HepG2 (cell line): ENCODE data around the gene TUT1.

Experiments
- CHD2 ChIP-seq: IDR thresholded peaks from 2 replicates; pipeline ENCODE4 v1.6.1; 2011; ENCODE audit warnings: low read depth, low read length, improper control_type of control experiment
- CREM ChIP-seq, 2 experiments: sonication (generic) in 1 of 2; formaldehyde crosslinking in 1 of 2; IDR thresholded peaks; 2 replicates each; pipeline versions ENCODE4 v1.4.0 to v1.6.1; 2016 to 2020; ENCODE audit warnings: antibody characterized with exemption in 1 of 2, mild to moderate bottlenecking in 1 of 2, missing genetic modification reagents in 1 of 2
- NR2C2 ChIP-seq: sonication (generic); formaldehyde crosslinking; IDR thresholded peaks from 2 replicates; pipeline ENCODE4 v1.4.0; 2020; ENCODE audit warnings: missing genetic modification reagents, mild to moderate bottlenecking, moderate library complexity, borderline replicate concordance
- SCMH1 ChIP-seq: sonication (generic); formaldehyde crosslinking; IDR thresholded peaks from 2 replicates; pipeline ENCODE4 v1.9.0; 2021; ENCODE audit warnings: missing genetic modification reagents, mild to moderate bottlenecking, borderline replicate concordance
- TAF15 ChIP-seq: fragments of 200-400 bp; formaldehyde crosslinking; IDR thresholded peaks from one replicate; pipeline ENCODE4 v1.6.1; 2018; ENCODE audit warnings: mild to moderate bottlenecking, low read depth, low read length; ENCODE audit not compliant: poor library complexity, severe bottlenecking
- ZNF263 ChIP-seq: sonication (generic); formaldehyde crosslinking; IDR thresholded peaks from 2 replicates; pipeline ENCODE4 v1.4.0; 2020; ENCODE audit warnings: missing genetic modification reagents
- ZNF274 ChIP-seq: sonication (generic); formaldehyde crosslinking; IDR thresholded peaks from 2 replicates; pipeline ENCODE4 v1.5.1; 2020; ENCODE audit warnings: mild to moderate bottlenecking, missing genetic modification reagents
- ZZZ3 ChIP-seq: sonication (generic); formaldehyde crosslinking; IDR thresholded peaks from 2 replicates; pipeline ENCODE4 v1.4.0; 2020; ENCODE audit warnings: missing genetic modification reagents, mild to moderate bottlenecking, borderline replicate concordance
- TF ChIP-seq, protein P1 (sequence below): sonication (generic); formaldehyde crosslinking; IDR thresholded peaks from 2 replicates; pipeline ENCODE4 v1.5.0; 2020; ENCODE audit warnings: mild to moderate bottlenecking, missing genetic modification reagents, moderate library complexity

DNA sequence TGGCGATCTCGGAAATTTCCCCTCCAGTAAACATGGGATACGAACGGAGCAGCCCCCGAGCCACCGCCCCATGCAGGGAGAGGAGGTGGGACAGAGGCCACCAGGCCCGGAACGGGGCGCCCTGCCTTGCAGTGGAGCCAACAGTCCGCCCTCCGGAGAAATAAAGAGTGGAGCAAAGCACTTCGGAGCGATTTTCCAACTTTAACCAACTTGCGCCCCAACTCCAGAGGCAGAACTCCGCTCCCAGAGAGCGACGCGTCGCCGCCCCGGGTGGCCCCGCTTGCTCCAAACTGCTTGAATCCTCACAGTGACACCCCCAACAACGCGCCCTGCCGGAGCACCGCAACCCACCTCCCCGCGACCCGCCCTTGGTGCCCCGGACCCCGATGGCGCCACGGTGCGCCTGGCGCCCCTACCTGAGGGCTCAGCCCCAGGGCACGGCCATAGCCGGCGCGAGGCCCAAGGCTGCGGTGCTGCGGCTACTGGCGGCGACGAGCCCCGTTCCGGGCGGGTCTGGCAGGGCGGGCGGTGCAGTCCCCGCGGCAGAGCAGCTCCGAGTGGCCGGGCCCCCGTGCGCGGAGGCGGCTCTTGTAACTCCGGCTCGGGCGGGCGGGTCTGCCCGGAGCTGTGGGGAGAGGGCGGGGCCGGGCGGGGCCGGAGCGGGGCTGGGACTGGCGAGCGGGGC, 44.9 kb downstream of the TUT1 start, which contains the start of gene AHNAK:
- TF ChIP-seq ZNF274 (CRISPR knock-in tag), result no peak
- TF ChIP-seq TAF15, result no peak
- no peak for TF ChIP-seq ZNF263 (CRISPR knock-in tag)
- TF ChIP-seq CHD2, result no peak
- TF ChIP-seq ZZZ3 (CRISPR knock-in tag), result no peak
- TF ChIP-seq SCMH1 (CRISPR knock-in tag), result no peak
- TF ChIP-seq, protein P1, sequence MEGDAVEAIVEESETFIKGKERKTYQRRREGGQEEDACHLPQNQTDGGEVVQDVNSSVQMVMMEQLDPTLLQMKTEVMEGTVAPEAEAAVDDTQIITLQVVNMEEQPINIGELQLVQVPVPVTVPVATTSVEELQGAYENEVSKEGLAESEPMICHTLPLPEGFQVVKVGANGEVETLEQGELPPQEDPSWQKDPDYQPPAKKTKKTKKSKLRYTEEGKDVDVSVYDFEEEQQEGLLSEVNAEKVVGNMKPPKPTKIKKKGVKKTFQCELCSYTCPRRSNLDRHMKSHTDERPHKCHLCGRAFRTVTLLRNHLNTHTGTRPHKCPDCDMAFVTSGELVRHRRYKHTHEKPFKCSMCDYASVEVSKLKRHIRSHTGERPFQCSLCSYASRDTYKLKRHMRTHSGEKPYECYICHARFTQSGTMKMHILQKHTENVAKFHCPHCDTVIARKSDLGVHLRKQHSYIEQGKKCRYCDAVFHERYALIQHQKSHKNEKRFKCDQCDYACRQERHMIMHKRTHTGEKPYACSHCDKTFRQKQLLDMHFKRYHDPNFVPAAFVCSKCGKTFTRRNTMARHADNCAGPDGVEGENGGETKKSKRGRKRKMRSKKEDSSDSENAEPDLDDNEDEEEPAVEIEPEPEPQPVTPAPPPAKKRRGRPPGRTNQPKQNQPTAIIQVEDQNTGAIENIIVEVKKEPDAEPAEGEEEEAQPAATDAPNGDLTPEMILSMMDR (CRISPR knock-in tag), result no peak
- TF ChIP-seq NR2C2 (CRISPR knock-in tag), result no peak
- no peak for TF ChIP-seq CREM (IDR thresholded peaks at IDR 0.05)
- TF ChIP-seq CREM (CRISPR knock-in tag; IDR thresholded peaks at IDR 0.05), result no peak
